H9 (cell line): ENCODE measurements around the gene ZBTB20. TPM values are rescaled to one million over a fixed set of nuclear protein-coding genes. Genes with fewer than 3 reads are reported as not detected.

Experiments
- DNase-seq: peaks from one replicate; pipeline ENCODE4 v3.0.0-alpha.2; 2017
- H2AFZ ChIP-seq: one replicate; pipeline ENCODE4 v1.6.1; 2013; ENCODE audit warnings: mild to moderate bottlenecking, low read length, control low read depth, moderate library complexity
- H2AK5ac ChIP-seq: 2 replicates; pipeline ENCODE4 v1.6.1; 2013; ENCODE audit warnings: low read length, control low read depth, mixed read lengths; ENCODE audit not compliant: insufficient read length
- H2BK120ac ChIP-seq: one replicate; pipeline ENCODE4 v1.6.1; 2013; ENCODE audit warnings: low read depth, mild to moderate bottlenecking, low read length, control low read depth, inconsistent platforms; ENCODE audit not compliant: poor library complexity, severe bottlenecking
- H2BK12ac ChIP-seq: 2 replicates; pipeline ENCODE4 v1.6.1; 2013; ENCODE audit warnings: low read length, control low read depth, mixed read lengths, low read depth; ENCODE audit not compliant: insufficient read length
- H2BK15ac ChIP-seq: 2 replicates; pipeline ENCODE4 v1.6.1; 2013; ENCODE audit warnings: low read depth, low read length, control low read depth
- H2BK20ac ChIP-seq: one replicate; pipeline ENCODE4 v1.6.1; 2013; ENCODE audit warnings: low read depth, mild to moderate bottlenecking, low read length, control low read depth, inconsistent platforms; ENCODE audit not compliant: poor library complexity, severe bottlenecking
- H2BK5ac ChIP-seq: 2 replicates; pipeline ENCODE4 v1.6.1; 2013; ENCODE audit warnings: low read length, control low read depth, mixed read lengths; ENCODE audit not compliant: insufficient read length
- H3K14ac ChIP-seq: 2 replicates; pipeline ENCODE4 v1.6.1; 2013; ENCODE audit warnings: low read length, control low read depth; ENCODE audit not compliant: insufficient read depth
- H3K18ac ChIP-seq: 2 replicates; pipeline ENCODE4 v1.6.1; 2013; ENCODE audit warnings: low read depth, mild to moderate bottlenecking, mixed read lengths, low read length, control low read depth; ENCODE audit not compliant: insufficient read length
- H3K23ac ChIP-seq: 2 replicates; pipeline ENCODE4 v1.6.1; 2013; ENCODE audit warnings: low read length, control low read depth, mixed read lengths, low read depth; ENCODE audit not compliant: insufficient read length
- H3K23me2 ChIP-seq: 2 replicates; pipeline ENCODE4 v1.6.1; 2013; ENCODE audit warnings: low read depth, mild to moderate bottlenecking, mixed read lengths, low read length, control low read depth; ENCODE audit not compliant: insufficient read length, poor library complexity, severe bottlenecking
- H3K27ac ChIP-seq: 2 replicates; pipeline ENCODE4 v1.5.1; 2013; ENCODE audit warnings: low read length, control low read depth, mixed read lengths, low read depth; ENCODE audit not compliant: insufficient read length
- H3K27me3 ChIP-seq: 2 replicates; pipeline ENCODE4 v1.6.1; 2013; ENCODE audit warnings: low read length, control low read depth, inconsistent platforms; ENCODE audit not compliant: insufficient read depth
- H3K4ac ChIP-seq: 2 replicates; pipeline ENCODE4 v1.6.1; 2013; ENCODE audit warnings: low read depth, mild to moderate bottlenecking, control low read depth, inconsistent platforms, low read length, moderate library complexity
- H3K4me1 ChIP-seq: 2 replicates; pipeline ENCODE4 v1.6.1; 2013; ENCODE audit warnings: low read length, control low read depth, inconsistent platforms; ENCODE audit not compliant: insufficient read depth
- H3K4me2 ChIP-seq: 2 replicates; pipeline ENCODE4 v1.6.1; 2013; ENCODE audit warnings: low read length, control low read depth, mixed read lengths; ENCODE audit not compliant: insufficient read length, insufficient read depth
- H3K56ac ChIP-seq: 2 replicates; pipeline ENCODE4 v1.6.1; 2013; ENCODE audit warnings: low read depth, mild to moderate bottlenecking, mixed read lengths, low read length, control low read depth; ENCODE audit not compliant: insufficient read length
- H3K79me1 ChIP-seq: 2 replicates; pipeline ENCODE4 v1.6.1; 2013; ENCODE audit warnings: low read depth, mild to moderate bottlenecking, moderate library complexity, low read length, control low read depth, inconsistent platforms; ENCODE audit not compliant: insufficient read depth, poor library complexity, severe bottlenecking
- H3K79me2 ChIP-seq: 2 replicates; pipeline ENCODE4 v1.6.1; 2013; ENCODE audit warnings: low read length, control low read depth, inconsistent platforms; ENCODE audit not compliant: insufficient read depth
- H3K9ac ChIP-seq: 2 replicates; pipeline ENCODE4 v1.6.1; 2013; ENCODE audit warnings: low read length, control low read depth, mixed read lengths; ENCODE audit not compliant: insufficient read length; ENCODE audit errors: extremely low read depth
- H3K9me3 ChIP-seq: one replicate; pipeline ENCODE4 v1.6.1; 2013; ENCODE audit warnings: low read depth, low read length, inconsistent platforms; ENCODE audit not compliant: control insufficient read depth
- H3T11ph ChIP-seq: one replicate; pipeline ENCODE4 v1.6.1; 2013; ENCODE audit warnings: mild to moderate bottlenecking, low read length, control low read depth, inconsistent platforms
- H4K20me1 ChIP-seq: one replicate; pipeline ENCODE4 v1.6.1; 2013; ENCODE audit not compliant: control insufficient read depth, insufficient read length, insufficient read depth
- H4K5ac ChIP-seq: 2 replicates; pipeline ENCODE4 v1.6.1; 2013; ENCODE audit warnings: low read depth, mild to moderate bottlenecking, mixed read lengths, low read length, control low read depth; ENCODE audit not compliant: insufficient read length
- H4K8ac ChIP-seq: replicated peaks from 2 replicates; pipeline ENCODE4 v1.6.1; 2013; ENCODE audit warnings: low read length, control low read depth, mixed read lengths, low read depth; ENCODE audit not compliant: insufficient read length
- H4K91ac ChIP-seq: 2 replicates; pipeline ENCODE4 v1.6.1; 2013; ENCODE audit warnings: low read depth, mild to moderate bottlenecking, moderate library complexity, mixed read lengths, low read length, control low read depth; ENCODE audit not compliant: insufficient read length
- H3K27ac Mint-ChIP-seq, 3 experiments: 2 replicates in 2 of 3; 3 replicates in 1 of 3; pipeline ENCODE4 v1.8.0; 2020 to 2021; ENCODE audit warnings: mixed read lengths in 3 of 3, mild to moderate bottlenecking in 1 of 3, moderate library complexity in 1 of 3
- H3K27me3 Mint-ChIP-seq: 2 replicates; pipeline ENCODE4 v1.8.0; 2021; ENCODE audit warnings: low read depth, mild to moderate bottlenecking, moderate library complexity, mixed read lengths
- H3K36me3 Mint-ChIP-seq, 3 experiments: 2 replicates in 2 of 3; 3 replicates in 1 of 3; pipeline ENCODE4 v1.8.0; 2020 to 2021; ENCODE audit warnings: low read depth in 3 of 3, mixed read lengths in 3 of 3; ENCODE audit not compliant: insufficient read depth in 1 of 3
- H3K4me1 Mint-ChIP-seq, 2 experiments: 2 replicates each; pipeline ENCODE4 v1.8.0; 2020; ENCODE audit warnings: mixed read lengths in 2 of 2
- H3K4me3 Mint-ChIP-seq, 2 experiments: 2 replicates in 1 of 2; 3 replicates in 1 of 2; pipeline ENCODE4 v1.8.0; 2020 to 2021; ENCODE audit warnings: mild to moderate bottlenecking in 2 of 2, mixed read lengths in 2 of 2, moderate library complexity in 1 of 2
- H3K9me3 Mint-ChIP-seq, 2 experiments: 2 replicates in 1 of 2; 3 replicates in 1 of 2; pipeline ENCODE4 v1.8.0; 2020; ENCODE audit warnings: mild to moderate bottlenecking in 2 of 2, mixed read lengths in 2 of 2, moderate library complexity in 1 of 2
- total RNA-seq: library from RNA; stranded (reverse); gene quantifications from 2 replicates; pipeline ENCODE4 v1.2.1, GENCODE V29; 2021
- TF ChIP-seq, protein P1 (sequence below): fragments of 200-600 bp; sonication (generic); conservative IDR thresholded peaks from 3 replicates; pipeline ENCODE4 v1.8.0; 2021; ENCODE audit warnings: antibody characterized with exemption, mild to moderate bottlenecking

ZBTB20 gene
- total RNA-seq, 1 experiment from 2014 or later, result 0.70 TPM

DNA sequence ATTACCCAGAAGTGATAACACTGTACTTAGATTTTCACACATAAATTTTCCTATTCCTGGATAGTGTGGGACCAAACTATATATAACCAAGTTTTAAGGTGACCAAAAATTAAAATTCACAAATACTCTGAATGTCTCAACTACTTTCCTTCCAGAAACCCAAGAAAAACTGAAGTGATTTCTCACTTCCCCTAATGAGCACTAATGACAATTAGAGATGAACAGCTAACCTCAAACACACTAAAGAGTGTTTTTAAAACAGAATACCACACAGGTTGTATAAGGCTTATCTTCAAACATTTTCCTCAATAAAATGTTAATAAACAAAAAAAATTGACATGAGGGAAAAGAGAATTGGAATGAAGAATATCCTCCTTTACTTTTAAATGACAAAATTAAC, 188.2 kb downstream of the ZBTB20 start:
- no peak overlapping the region for H3K4me3 Mint-ChIP-seq
- no peaks in the 10 kb centered on the region for H3K23me2 ChIP-seq
- H3T11ph ChIP-seq, result no peak overlapping the region
- no peak overlapping the region for H2BK15ac ChIP-seq
- no peak overlapping the region for H4K5ac ChIP-seq
- peaks cover 0 to 3% of the 10 kb centered on the region in 2 experiments; a peak in 2 of 4 replicates for H3K4me1 Mint-ChIP-seq
- no peaks in the 10 kb centered on the region for H3K27me3 ChIP-seq
- no peaks in the 10 kb centered on the region for H3K4me1 ChIP-seq
- no peaks in the 10 kb centered on the region for H3K27me3 Mint-ChIP-seq
- no peaks in the 10 kb centered on the region for H3K9me3 ChIP-seq
- no peaks in the 10 kb centered on the region for H3K79me2 ChIP-seq
- H3K4ac ChIP-seq, result no peak overlapping the region
- H2AK5ac ChIP-seq, result no peak overlapping the region
- H2BK5ac ChIP-seq, result no peak overlapping the region
- no peak overlapping the region for H3K18ac ChIP-seq
- H3K14ac ChIP-seq, result no peak overlapping the region
- H3K27ac Mint-ChIP-seq, result no peak overlapping the region
- H3K9me3 Mint-ChIP-seq, result no peaks in the 10 kb centered on the region
- H3K9ac ChIP-seq, result no peak overlapping the region
- H3K79me1 ChIP-seq, result no peaks in the 10 kb centered on the region
- no peak overlapping the region for H3K23ac ChIP-seq
- DNase-seq, result no peak
- no peak overlapping the region for H4K91ac ChIP-seq
- H4K8ac ChIP-seq, result no peak overlapping the region
- H4K20me1 ChIP-seq, result no peaks in the 10 kb centered on the region
- H2BK20ac ChIP-seq, result no peak overlapping the region
- no peak overlapping the region for H3K27ac ChIP-seq
- no peak overlapping the region for H3K4me2 ChIP-seq
- H2AFZ ChIP-seq, result no peak overlapping the region
- no peak overlapping the region for H3K56ac ChIP-seq
- peaks cover 0 to under 1% (median 0%) of the 10 kb centered on the region in 3 experiments; a peak in 3 of 7 replicates for H3K36me3 Mint-ChIP-seq
- no peak overlapping the region for H2BK120ac ChIP-seq
- H2BK12ac ChIP-seq, result no peak overlapping the region
- TF ChIP-seq, protein P1, sequence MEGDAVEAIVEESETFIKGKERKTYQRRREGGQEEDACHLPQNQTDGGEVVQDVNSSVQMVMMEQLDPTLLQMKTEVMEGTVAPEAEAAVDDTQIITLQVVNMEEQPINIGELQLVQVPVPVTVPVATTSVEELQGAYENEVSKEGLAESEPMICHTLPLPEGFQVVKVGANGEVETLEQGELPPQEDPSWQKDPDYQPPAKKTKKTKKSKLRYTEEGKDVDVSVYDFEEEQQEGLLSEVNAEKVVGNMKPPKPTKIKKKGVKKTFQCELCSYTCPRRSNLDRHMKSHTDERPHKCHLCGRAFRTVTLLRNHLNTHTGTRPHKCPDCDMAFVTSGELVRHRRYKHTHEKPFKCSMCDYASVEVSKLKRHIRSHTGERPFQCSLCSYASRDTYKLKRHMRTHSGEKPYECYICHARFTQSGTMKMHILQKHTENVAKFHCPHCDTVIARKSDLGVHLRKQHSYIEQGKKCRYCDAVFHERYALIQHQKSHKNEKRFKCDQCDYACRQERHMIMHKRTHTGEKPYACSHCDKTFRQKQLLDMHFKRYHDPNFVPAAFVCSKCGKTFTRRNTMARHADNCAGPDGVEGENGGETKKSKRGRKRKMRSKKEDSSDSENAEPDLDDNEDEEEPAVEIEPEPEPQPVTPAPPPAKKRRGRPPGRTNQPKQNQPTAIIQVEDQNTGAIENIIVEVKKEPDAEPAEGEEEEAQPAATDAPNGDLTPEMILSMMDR, result no peak
